HepG2 (cell line): ENCODE measurements around the gene OR7G2. TPM values are rescaled to one million over a fixed set of nuclear protein-coding genes. Genes with fewer than 3 reads are reported as not detected.

ENCODE experiments used
- ATAC-seq: fragments of 200-7000 bp; cut with Tn5 transposase; 3 replicates; pipeline ENCODE4 v1.9.1; 2020; ENCODE audit warnings: mild to moderate bottlenecking, moderate library complexity
- Bru-seq: library from RNA; stranded (reverse); fragments of 400-500 nt; gene quantifications from one replicate; lab custom pipeline; 2021; lab: Mats Ljungman, UMichigan
- BruChase-seq, 2 experiments: library from RNA; stranded (reverse); fragments of 400-500 nt; gene quantifications; one replicate each; lab custom pipeline; 2021; lab: Mats Ljungman, UMichigan
- BruUV-seq: library from RNA; stranded (reverse); fragments of 400-500 nt; replicated peaks from 2 replicates; lab custom pipeline; 2021; lab: Mats Ljungman, UMichigan
- CTCF ChIA-PET: fragments of 300-600 bp; formaldehyde crosslinking; extraction: SDS; loops from one replicate; lab custom pipeline; 2021; ENCODE audit warnings: low total read pairs, inconsistent platforms, low intra/inter-chr PET ratio; lab: Yijun Ruan, JAX
- POLR2A ChIA-PET: fragments of 350-600 bp; sonication (Branson Sonifier 250); formaldehyde crosslinking; loops from one replicate; lab custom pipeline; 2020; ENCODE audit warnings: antibody characterized with exemption, inconsistent platforms; lab: Yijun Ruan, JAX
- DNase-seq: peaks from one replicate; pipeline ENCODE4 v3.0.0-alpha.2; 2015; ENCODE audit warnings: low spot score
- FAIRE-seq: peaks from 3 replicates; lab custom pipeline; 2011; peaks lifted over from hg19 to GRCh38; lab: Jason Lieb, UNC
- H2AFZ ChIP-seq: one replicate; pipeline ENCODE4 v1.6.1; 2011; ENCODE audit warnings: low read length, inconsistent platforms
- H3K27ac ChIP-seq: fragments of 300-600 bp; 3 replicates; pipeline ENCODE4 v1.8.0; 2011; ENCODE audit warnings: mixed run types, mild to moderate bottlenecking, mixed read lengths, low read length, inconsistent platforms; ENCODE audit not compliant: insufficient read depth; ENCODE audit errors: extremely low read length
- H3K27me3 ChIP-seq, 2 experiments: fragments of 200-600 bp in 1 of 2; 2 replicates in 1 of 2; 3 replicates in 1 of 2; pipeline versions ENCODE4 v1.6.0 to v1.8.0; 2011; ENCODE audit warnings: low read length in 2 of 2, mild to moderate bottlenecking in 2 of 2, moderate library complexity in 2 of 2, inconsistent platforms in 1 of 2; ENCODE audit not compliant: insufficient read depth in 2 of 2, control insufficient read depth in 1 of 2
- H3K36me3 ChIP-seq, 2 experiments: fragments of 200-600 bp in 1 of 2; replicated peaks in 1 of 2; 2 replicates in 1 of 2; 3 replicates in 1 of 2; pipeline versions ENCODE4 v1.5.1 to v1.8.0; 2011; ENCODE audit warnings: low read length in 2 of 2, inconsistent platforms in 1 of 2; ENCODE audit not compliant: insufficient read depth in 2 of 2, control insufficient read depth in 1 of 2
- H3K4me1 ChIP-seq: 2 replicates; pipeline ENCODE4 v1.5.1; 2012; ENCODE audit warnings: low read length, inconsistent platforms; ENCODE audit not compliant: insufficient read depth
- H3K4me2 ChIP-seq: 2 replicates; pipeline ENCODE4 v1.6.0; 2011; ENCODE audit warnings: low read depth, low read length, inconsistent platforms
- H3K4me3 ChIP-seq, 3 experiments: fragments of 200-600 bp in 1 of 3; sonication (generic), shearing (Covaris generic) in 1 of 3; replicated peaks in 1 of 3; 2 replicates each; pipeline ENCODE4 v1.5.1; 2011 to 2016; ENCODE audit warnings: low read length in 3 of 3, inconsistent platforms in 2 of 3, low read depth in 2 of 3, mild to moderate bottlenecking in 2 of 3, control low read depth in 1 of 3, mixed read lengths in 1 of 3; ENCODE audit not compliant: insufficient read depth in 1 of 3
- H3K79me2 ChIP-seq: one replicate; pipeline ENCODE4 v1.6.1; 2011; ENCODE audit warnings: low read length, inconsistent platforms; ENCODE audit not compliant: insufficient read depth
- H3K9ac ChIP-seq: 2 replicates; pipeline ENCODE4 v1.6.0; 2011; ENCODE audit warnings: mild to moderate bottlenecking, low read depth, low read length, inconsistent platforms; ENCODE audit not compliant: insufficient read depth
- H3K9me3 ChIP-seq: 2 replicates; pipeline ENCODE4 v1.5.1; 2012; ENCODE audit warnings: mild to moderate bottlenecking, low read length
- H4K20me1 ChIP-seq: 2 replicates; pipeline ENCODE4 v1.6.0; 2011; ENCODE audit warnings: inconsistent platforms, mild to moderate bottlenecking, low read length, moderate library complexity; ENCODE audit not compliant: insufficient read depth
- BCL6 ChIP-seq: IDR thresholded peaks from 2 replicates; pipeline ENCODE4 v1.6.1; 2016; ENCODE audit warnings: missing genetic modification reagents, missing compliant biosample characterization
- FOXK2 ChIP-seq: fragments of 450-650 bp; IDR thresholded peaks from 2 replicates; pipeline ENCODE4 v1.6.1; 2016
- KDM4B ChIP-seq: sonication (generic); formaldehyde crosslinking; IDR thresholded peaks from 2 replicates; pipeline ENCODE4 v1.4.0; 2020; ENCODE audit warnings: missing genetic modification reagents
- MTA1 ChIP-seq: sonication (generic); formaldehyde crosslinking; IDR thresholded peaks from 2 replicates; pipeline ENCODE4 v1.4.0; 2020; ENCODE audit warnings: missing genetic modification reagents, mild to moderate bottlenecking, borderline replicate concordance
- NFE2L1 ChIP-seq: sonication (generic); formaldehyde crosslinking; IDR thresholded peaks from 2 replicates; pipeline ENCODE4 v1.4.0; 2020; ENCODE audit warnings: missing genetic modification reagents, mild to moderate bottlenecking, borderline replicate concordance
- TAF15 ChIP-seq: fragments of 200-400 bp; formaldehyde crosslinking; IDR thresholded peaks from one replicate; pipeline ENCODE4 v1.6.1; 2018; ENCODE audit warnings: mild to moderate bottlenecking, low read depth, low read length; ENCODE audit not compliant: poor library complexity, severe bottlenecking
- ZNF280B ChIP-seq: sonication (generic); formaldehyde crosslinking; IDR thresholded peaks from 2 replicates; pipeline ENCODE4 v1.5.0; 2020; ENCODE audit warnings: missing genetic modification reagents, mild to moderate bottlenecking, borderline replicate concordance
- ZNF619 ChIP-seq: sonication (generic); formaldehyde crosslinking; IDR thresholded peaks from 2 replicates; pipeline ENCODE4 v1.4.0; 2020; ENCODE audit warnings: mild to moderate bottlenecking, missing genetic modification reagents
- ZNF7 ChIP-seq: IDR thresholded peaks from 2 replicates; pipeline ENCODE4 v1.6.1; 2016; ENCODE audit warnings: missing biosample characterization, missing genetic modification reagents
- ZNF766 ChIP-seq: sonication (generic); formaldehyde crosslinking; IDR thresholded peaks from 2 replicates; pipeline ENCODE4 v1.5.0; 2020; ENCODE audit warnings: missing genetic modification reagents, borderline replicate concordance
- WGBS: methylation state at CpG from one replicate; pipeline ENCODE4 v1.1.6; 2017; ENCODE audit warnings: low lambda C conversion rate; 5-methylcytosine and 5-hydroxymethylcytosine counted together
- in situ Hi-C: cut with HindIII; loops from 2 replicates; pipeline ENCODE4 v1.10.0; 2017; ENCODE audit warnings: low pct_unique_long_range_greater_than_20kb; ENCODE audit not compliant: extremely low pct_ligation_motif_present
- intact Hi-C: fragments of 100-400 bp; cut with micrococcal nuclease; formaldehyde crosslinking; loops from one replicate; pipeline ENCODE4 v1.10.0; 2022; ENCODE audit not compliant: unreplicated experiment
- long read RNA-seq, 2 experiments: library from RNA in 1 of 2; library from polyadenylated mRNA in 1 of 2; stranded (forward) in 1 of 2; unstranded in 1 of 2; transcript quantifications; one replicate each; pipeline ENCODE4 v2.0.0, GENCODE V29; 2019 to 2022
- polyA minus RNA-seq, 3 experiments: library from RNA; depleted of rRNA, polyadenylated mRNA; stranded (reverse); fragments of >200 nt; gene quantifications; 2 replicates each; pipeline ENCODE4 v1.2.3, GENCODE V29; 2011; ENCODE audit warnings: low replicate concordance in 1 of 3
- polyA plus RNA-seq, 8 experiments: library from polyadenylated mRNA; depleted of rRNA in 3 of 8; stranded (reverse) in 7 of 8; unstranded in 1 of 8; fragments of >200 nt; fragmentation: Illumina TruSeq in 4 of 8; extraction: Trizol in 4 of 8; gene quantifications; 2 replicates each; pipeline versions ENCODE4 v1.2.1 to v1.2.3, GENCODE V29; 2011 to 2016; ENCODE audit warnings: low read depth in 4 of 8, missing spikeins in 1 of 8, mixed read lengths in 1 of 8; ENCODE audit not compliant: insufficient read depth in 1 of 8
- total RNA-seq, 5 experiments: library from RNA; depleted of rRNA; stranded (reverse); fragments of >200 nt; fragmentation: Illumina TruSeq; extraction: Trizol; gene quantifications; 2 replicates each; pipeline ENCODE4 v1.2.3, GENCODE V29; 2016; ENCODE audit warnings: low read depth in 1 of 5
- TF ChIP-seq, protein P1 (sequence below): sonication (generic); formaldehyde crosslinking; IDR thresholded peaks from 2 replicates; pipeline ENCODE4 v1.4.0; 2020; ENCODE audit warnings: missing genetic modification reagents

Gene OR7G2
- total RNA-seq (2016; rRNA removed; fragmentation: Illumina TruSeq; extraction: Trizol) (not detected in 2 replicates), polyA plus RNA-seq (2011; rRNA removed) (not detected in 2 replicates), polyA minus RNA-seq (2011; rRNA and poly(A)+ RNA removed; ENCODE audit: low replicate concordance) (not detected in 2 replicates), Bru-seq, nascent RNA (not detected), BruChase-seq, experiment 1, labeled RNA remaining after a 6-hour chase (not detected), BruChase-seq, experiment 2, labeled RNA remaining after a 2-hour chase (not detected)
- not detected in 2 replicates for total RNA-seq (2016; cell fraction: cytosol; rRNA removed; fragmentation: Illumina TruSeq; extraction: Trizol; ENCODE audit: low read depth)
- not detected in 2 replicates for total RNA-seq (2016; cell fraction: insoluble cytoplasmic fraction; rRNA removed; fragmentation: Illumina TruSeq; extraction: Trizol)
- not detected in 2 replicates for total RNA-seq (2016; cell fraction: membrane; rRNA removed; fragmentation: Illumina TruSeq; extraction: Trizol)
- not detected in 2 replicates for total RNA-seq (2016; cell fraction: nucleus; rRNA removed; fragmentation: Illumina TruSeq; extraction: Trizol)
- polyA plus RNA-seq (2011; cell fraction: cytosol; rRNA removed), result not detected in 2 replicates
- not detected in 2 replicates for polyA plus RNA-seq (2011; cell fraction: nucleus; rRNA removed)
- polyA plus RNA-seq (2012), result not detected in 2 replicates
- polyA plus RNA-seq (2016; cell fraction: cytosol; fragmentation: Illumina TruSeq; extraction: Trizol; ENCODE audit: low read depth), result not detected in 2 replicates
- not detected in 2 replicates for polyA plus RNA-seq (2016; cell fraction: insoluble cytoplasmic fraction; fragmentation: Illumina TruSeq; extraction: Trizol; ENCODE audit: low read depth)
- not detected in 2 replicates for polyA plus RNA-seq (2016; cell fraction: membrane; fragmentation: Illumina TruSeq; extraction: Trizol; ENCODE audit: low read depth)
- polyA plus RNA-seq (2016; cell fraction: nucleus; fragmentation: Illumina TruSeq; extraction: Trizol; ENCODE audit: insufficient read depth, low read depth), result not detected in 2 replicates
- polyA minus RNA-seq (2011; cell fraction: cytosol; rRNA and poly(A)+ RNA removed), result not detected in 2 replicates
- polyA minus RNA-seq (2011; cell fraction: nucleus; rRNA and poly(A)+ RNA removed), result not detected in 2 replicates
- long read RNA-seq, experiment 1, result 0 reads
- long read RNA-seq, experiment 2, result 0 reads

DNA sequence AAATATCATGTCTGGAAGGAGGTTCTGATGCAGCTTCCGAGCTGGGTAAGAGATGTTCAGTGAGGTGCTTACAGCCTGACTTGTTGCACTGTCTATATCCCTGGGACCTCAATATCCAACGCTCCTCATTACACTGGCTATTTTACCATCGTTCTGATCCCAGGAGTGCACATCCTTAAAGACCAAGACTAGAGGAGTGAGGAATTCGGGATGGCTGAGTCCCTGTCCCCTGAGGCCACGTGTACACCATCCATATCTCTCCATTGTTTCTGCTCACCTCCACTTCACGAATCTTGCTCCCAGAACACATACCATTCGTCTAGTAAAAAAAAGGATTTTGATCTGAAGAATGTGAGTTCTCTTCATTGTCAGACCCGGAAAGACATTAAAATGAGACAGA is at the start of gene OR7G2:
Gene OR7G2, minus strand, starts transcription at position 101 of the 400 bp plus-strand sequence. CDS start 4,232 bp downstream, outside the sequence.
- FAIRE-seq (no peak), ATAC-seq (no peak), DNase-seq (no peak)
- Histone ChIP-seq H3K4me2 (no peak within 1 kb of the TSS), H3K4me3 (no peak within 1 kb of the TSS), H3K9me3 (no peaks in the 10 kb centered on the region), H3K27ac (no peak within 1 kb of the TSS), H3K4me1 (peaks cover 14% of the 10 kb centered on the region), H3K27me3 (no peaks in the 10 kb centered on the region), H4K20me1 (no peaks in the 10 kb centered on the region), H3K9ac (no peak within 1 kb of the TSS), H3K36me3 (no peaks in the 10 kb centered on the region), H2AFZ (no peak within 1 kb of the TSS), H3K79me2 (no peaks in the 10 kb centered on the region)
- TF ChIP-seq ZNF280B (CRISPR knock-in tag), result no peak
- TF ChIP-seq, protein P1, sequence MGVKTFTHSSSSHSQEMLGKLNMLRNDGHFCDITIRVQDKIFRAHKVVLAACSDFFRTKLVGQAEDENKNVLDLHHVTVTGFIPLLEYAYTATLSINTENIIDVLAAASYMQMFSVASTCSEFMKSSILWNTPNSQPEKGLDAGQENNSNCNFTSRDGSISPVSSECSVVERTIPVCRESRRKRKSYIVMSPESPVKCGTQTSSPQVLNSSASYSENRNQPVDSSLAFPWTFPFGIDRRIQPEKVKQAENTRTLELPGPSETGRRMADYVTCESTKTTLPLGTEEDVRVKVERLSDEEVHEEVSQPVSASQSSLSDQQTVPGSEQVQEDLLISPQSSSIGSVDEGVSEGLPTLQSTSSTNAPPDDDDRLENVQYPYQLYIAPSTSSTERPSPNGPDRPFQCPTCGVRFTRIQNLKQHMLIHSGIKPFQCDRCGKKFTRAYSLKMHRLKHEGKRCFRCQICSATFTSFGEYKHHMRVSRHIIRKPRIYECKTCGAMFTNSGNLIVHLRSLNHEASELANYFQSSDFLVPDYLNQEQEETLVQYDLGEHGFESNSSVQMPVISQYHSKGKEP (CRISPR knock-in tag), result no peak
- TF ChIP-seq BCL6, result no peak
- no peak for TF ChIP-seq NFE2L1 (CRISPR knock-in tag)
- no peak for TF ChIP-seq KDM4B (CRISPR knock-in tag)
- no peak for TF ChIP-seq MTA1 (CRISPR knock-in tag)
- no peak for TF ChIP-seq ZNF766 (CRISPR knock-in tag)
- no peak for TF ChIP-seq ZNF7 (CRISPR knock-in tag)
- TF ChIP-seq TAF15, result no peak
- TF ChIP-seq ZNF619 (CRISPR knock-in tag), result no peak
- TF ChIP-seq FOXK2, result no peak
- no TSS peak for BruUV-seq
- ChIA-PET POLR2A (no interaction called here), CTCF (no interaction called here)
- intact Hi-C loops, result no loop called here
- WGBS, result 13% methylated on average over 7 of the region's 8 CpGs
- in situ Hi-C loops, result no loop called here
